ENCODE data around the gene RRP8.

RRP8 gene

GRCh38 chr11:6594142-6594768, 9.2 kb downstream of the RRP8 start:
- Histone ChIP-seq H3K9me3 (ENCODE audit: control insufficient read depth, insufficient read depth, low read length) (no peaks in the 10 kb centered on the region), H3K4me3 (ENCODE audit: low read depth, low read length) (no peak overlapping the region), H3K27ac (ENCODE audit: low read depth, low read length) (no peak overlapping the region), H3K9ac (ENCODE audit: low read depth, low read length) (no peak overlapping the region), H3K36me3 (ENCODE audit: control insufficient read depth, insufficient read depth, low read length) (peaks cover 26% of the 10 kb centered on the region), H3K4me1 (ENCODE audit: control insufficient read depth, insufficient read depth, low read length) (no peaks in the 10 kb centered on the region), H3K27me3 (ENCODE audit: control insufficient read depth, insufficient read depth, low read length) (no peaks in the 10 kb centered on the region)

GRCh38 chr11:6588018-6588417, 15.4 kb downstream of the RRP8 start:
- H3K4me3 ChIP-seq (ENCODE audit: low read depth, low read length), result no peak overlapping the region
- no peaks in the 10 kb centered on the region for H3K36me3 ChIP-seq (ENCODE audit: control insufficient read depth, insufficient read depth, low read length)
- no peaks in the 10 kb centered on the region for H3K27me3 ChIP-seq (ENCODE audit: control insufficient read depth, insufficient read depth, low read length)
- H3K27ac ChIP-seq (ENCODE audit: low read depth, low read length), result no peak overlapping the region
- no peak overlapping the region for H3K9ac ChIP-seq (ENCODE audit: low read depth, low read length)
- 0 out of 2 replicates have a peak, but pooled peaks cover 3% of the 10 kb centered on the region for H3K4me1 ChIP-seq (ENCODE audit: control insufficient read depth, insufficient read depth, low read length)
- peaks cover 2% of the 10 kb centered on the region; the same call in 1 of the 2 replicates for H3K9me3 ChIP-seq (ENCODE audit: control insufficient read depth, insufficient read depth, low read length)

GRCh38 chr11:6587360-6587953, 16.0 kb downstream of the RRP8 start:
- H3K27ac ChIP-seq (ENCODE audit: low read depth, low read length), result no peak overlapping the region
- no peak overlapping the region for H3K9ac ChIP-seq (ENCODE audit: low read depth, low read length)
- 0 out of 2 replicates have a peak, but pooled peaks cover 3% of the 10 kb centered on the region for H3K4me1 ChIP-seq (ENCODE audit: control insufficient read depth, insufficient read depth, low read length)
- H3K27me3 ChIP-seq (ENCODE audit: control insufficient read depth, insufficient read depth, low read length), result no peaks in the 10 kb centered on the region
- H3K36me3 ChIP-seq (ENCODE audit: control insufficient read depth, insufficient read depth, low read length), result no peaks in the 10 kb centered on the region
- no peak overlapping the region for H3K4me3 ChIP-seq (ENCODE audit: low read depth, low read length)
- peaks cover 2% of the 10 kb centered on the region; the same call in 1 of the 2 replicates for H3K9me3 ChIP-seq (ENCODE audit: control insufficient read depth, insufficient read depth, low read length)

GRCh38 chr11:6586434-6587359, 16.7 kb downstream of the RRP8 start:
- Histone ChIP-seq H3K4me3 (ENCODE audit: low read depth, low read length) (no peak overlapping the region), H3K36me3 (ENCODE audit: control insufficient read depth, insufficient read depth, low read length) (no peaks in the 10 kb centered on the region), H3K27me3 (ENCODE audit: control insufficient read depth, insufficient read depth, low read length) (no peaks in the 10 kb centered on the region), H3K9me3 (ENCODE audit: control insufficient read depth, insufficient read depth, low read length) (peaks cover 2% of the 10 kb centered on the region; the same call in 1 of the 2 replicates), H3K9ac (ENCODE audit: low read depth, low read length) (no peak overlapping the region), H3K27ac (ENCODE audit: low read depth, low read length) (no peak overlapping the region), H3K4me1 (ENCODE audit: control insufficient read depth, insufficient read depth, low read length) (0 out of 2 replicates have a peak, but pooled peaks cover 3% of the 10 kb centered on the region)

- Histone ChIP-seq H3K27me3 (ENCODE audit: control insufficient read depth, insufficient read depth, low read length) (no peaks in the 10 kb centered on the region), H3K4me1 (ENCODE audit: control insufficient read depth, insufficient read depth, low read length) (0 out of 2 replicates have a peak, but pooled peaks cover 3% of the 10 kb centered on the region), H3K27ac (ENCODE audit: low read depth, low read length) (no peak overlapping the region), H3K9me3 (ENCODE audit: control insufficient read depth, insufficient read depth, low read length) (peaks cover 2% of the 10 kb centered on the region; the same call in 1 of the 2 replicates), H3K9ac (ENCODE audit: low read depth, low read length) (no peak overlapping the region), H3K4me3 (ENCODE audit: low read depth, low read length) (no peak overlapping the region), H3K36me3 (ENCODE audit: control insufficient read depth, insufficient read depth, low read length) (no peaks in the 10 kb centered on the region)
Observed at GRCh38 chr11:6584528-6584927, 18.9 kb downstream of the RRP8 start.

- Histone ChIP-seq H3K4me3 (ENCODE audit: low read depth, low read length) (no peak overlapping the region), H3K9ac (ENCODE audit: low read depth, low read length) (no peak overlapping the region), H3K27ac (ENCODE audit: low read depth, low read length) (no peak overlapping the region)
Observed at GRCh38 chr11:6583584-6583983, 19.8 kb downstream of the RRP8 start.

GRCh38 chr11:6579681-6580080, 23.7 kb downstream of the RRP8 start:
- Histone ChIP-seq H3K9me3 (ENCODE audit: control insufficient read depth, insufficient read depth, low read length) (0 out of 2 replicates have a peak, but pooled peaks cover 2% of the 10 kb centered on the region), H3K9ac (ENCODE audit: low read depth, low read length) (no peak overlapping the region; the same call in 1 of the 2 replicates), H3K4me3 (ENCODE audit: low read depth, low read length) (no peak overlapping the region), H3K36me3 (ENCODE audit: control insufficient read depth, insufficient read depth, low read length) (no peaks in the 10 kb centered on the region), H3K4me1 (ENCODE audit: control insufficient read depth, insufficient read depth, low read length) (no peaks in the 10 kb centered on the region), H3K27ac (ENCODE audit: low read depth, low read length) (no peak overlapping the region), H3K27me3 (ENCODE audit: control insufficient read depth, insufficient read depth, low read length) (no peaks in the 10 kb centered on the region)

More at GRCh38 chr11:6583584-6583983, 19.8 kb downstream of the RRP8 start:
- Histone ChIP-seq H3K27me3 (ENCODE audit: control insufficient read depth, insufficient read depth, low read length) (no peaks in the 10 kb centered on the region), H3K4me1 (ENCODE audit: control insufficient read depth, insufficient read depth, low read length) (0 out of 2 replicates have a peak, but pooled peaks cover 3% of the 10 kb centered on the region), H3K9me3 (ENCODE audit: control insufficient read depth, insufficient read depth, low read length) (peaks cover 2% of the 10 kb centered on the region; the same call in 1 of the 2 replicates), H3K36me3 (ENCODE audit: control insufficient read depth, insufficient read depth, low read length) (no peaks in the 10 kb centered on the region)

GRCh38 chr11:6578134-6578533, 25.3 kb downstream of the RRP8 start:
- Histone ChIP-seq H3K4me3 (ENCODE audit: low read depth, low read length) (no peak overlapping the region), H3K9me3 (ENCODE audit: control insufficient read depth, insufficient read depth, low read length) (no peaks in the 10 kb centered on the region), H3K9ac (ENCODE audit: low read depth, low read length) (no peak overlapping the region), H3K4me1 (ENCODE audit: control insufficient read depth, insufficient read depth, low read length) (no peaks in the 10 kb centered on the region), H3K27me3 (ENCODE audit: control insufficient read depth, insufficient read depth, low read length) (no peaks in the 10 kb centered on the region), H3K27ac (ENCODE audit: low read depth, low read length) (no peak overlapping the region), H3K36me3 (ENCODE audit: control insufficient read depth, insufficient read depth, low read length) (no peaks in the 10 kb centered on the region)

- Histone ChIP-seq H3K36me3 (ENCODE audit: control insufficient read depth, insufficient read depth, low read length) (no peaks in the 10 kb centered on the region), H3K4me3 (ENCODE audit: low read depth, low read length) (no peak overlapping the region), H3K9ac (ENCODE audit: low read depth, low read length) (no peak overlapping the region), H3K9me3 (ENCODE audit: control insufficient read depth, insufficient read depth, low read length) (no peaks in the 10 kb centered on the region), H3K27me3 (ENCODE audit: control insufficient read depth, insufficient read depth, low read length) (no peaks in the 10 kb centered on the region), H3K27ac (ENCODE audit: low read depth, low read length) (no peak overlapping the region), H3K4me1 (ENCODE audit: control insufficient read depth, insufficient read depth, low read length) (no peaks in the 10 kb centered on the region)
Observed at GRCh38 chr11:6576471-6577373, 26.7 kb downstream of the RRP8 start.
